Calu3 (cell line): Measurements from ENCODE around the gene SOS1. TPM values are rescaled to one million over a fixed set of nuclear protein-coding genes. Genes with fewer than 3 reads are reported as not detected.

Experiments used
- BruUV-seq: library from RNA; stranded (reverse); fragments of 400-500 nt; replicated peaks from 2 replicates; lab custom pipeline; 2021; lab: Mats Ljungman, UMichigan
- CTCF ChIA-PET: fragments of 300-600 bp; sonication (Branson Sonifier 250); formaldehyde crosslinking; loops from one replicate; lab custom pipeline; 2022; ENCODE audit warnings: antibody characterized with exemption; lab: Charles Lee
- DNase-seq: peaks from one replicate; pipeline ENCODE4 v3.0.0; 2022
- H3K27ac Mint-ChIP-seq: one replicate; pipeline ENCODE4 v1.8.0; 2022; ENCODE audit warnings: mixed read lengths; ENCODE audit not compliant: unreplicated experiment
- H3K27me3 Mint-ChIP-seq: one replicate; pipeline ENCODE4 v1.8.0; 2022; ENCODE audit warnings: mixed read lengths; ENCODE audit not compliant: unreplicated experiment
- H3K36me3 Mint-ChIP-seq: one replicate; pipeline ENCODE4 v1.8.0; 2022; ENCODE audit warnings: mild to moderate bottlenecking, moderate library complexity, mixed read lengths; ENCODE audit not compliant: insufficient read depth, unreplicated experiment
- H3K4me1 Mint-ChIP-seq: one replicate; pipeline ENCODE4 v1.8.0; 2022; ENCODE audit warnings: mild to moderate bottlenecking, low read depth, mixed read lengths; ENCODE audit not compliant: unreplicated experiment
- H3K4me3 Mint-ChIP-seq: one replicate; pipeline ENCODE4 v1.8.0; 2022; ENCODE audit warnings: mild to moderate bottlenecking, low read depth, moderate library complexity, mixed read lengths; ENCODE audit not compliant: unreplicated experiment
- H3K9me3 Mint-ChIP-seq: one replicate; pipeline ENCODE4 v1.8.0; 2022; ENCODE audit warnings: low read depth, mixed read lengths; ENCODE audit not compliant: unreplicated experiment
- intact Hi-C: fragments of 100-400 bp; cut with micrococcal nuclease; formaldehyde crosslinking; loops from one replicate; pipeline ENCODE4 v1.10.0; 2022; ENCODE audit not compliant: unreplicated experiment
- total RNA-seq: library from RNA; stranded (reverse); gene quantifications from 2 replicates; pipeline ENCODE4 v1.2.3, GENCODE V29; 2022
- TF ChIP-seq, protein P1 (sequence below): fragments of 200-600 bp; IDR thresholded peaks from one replicate; pipeline ENCODE4 v1.8.0; 2022; ENCODE audit warnings: antibody characterized with exemption; ENCODE audit not compliant: unreplicated experiment

Gene SOS1
- total RNA-seq, 1 experiment from 2014 or later = 40.0 TPM

GRCh38 chr2:39050109-39050508, 70.7 kb downstream of the SOS1 start:
- H3K27me3 Mint-ChIP-seq = no peaks in the 10 kb centered on the region
- no peaks in the 10 kb centered on the region for H3K4me1 Mint-ChIP-seq
- TF ChIP-seq, protein P1, sequence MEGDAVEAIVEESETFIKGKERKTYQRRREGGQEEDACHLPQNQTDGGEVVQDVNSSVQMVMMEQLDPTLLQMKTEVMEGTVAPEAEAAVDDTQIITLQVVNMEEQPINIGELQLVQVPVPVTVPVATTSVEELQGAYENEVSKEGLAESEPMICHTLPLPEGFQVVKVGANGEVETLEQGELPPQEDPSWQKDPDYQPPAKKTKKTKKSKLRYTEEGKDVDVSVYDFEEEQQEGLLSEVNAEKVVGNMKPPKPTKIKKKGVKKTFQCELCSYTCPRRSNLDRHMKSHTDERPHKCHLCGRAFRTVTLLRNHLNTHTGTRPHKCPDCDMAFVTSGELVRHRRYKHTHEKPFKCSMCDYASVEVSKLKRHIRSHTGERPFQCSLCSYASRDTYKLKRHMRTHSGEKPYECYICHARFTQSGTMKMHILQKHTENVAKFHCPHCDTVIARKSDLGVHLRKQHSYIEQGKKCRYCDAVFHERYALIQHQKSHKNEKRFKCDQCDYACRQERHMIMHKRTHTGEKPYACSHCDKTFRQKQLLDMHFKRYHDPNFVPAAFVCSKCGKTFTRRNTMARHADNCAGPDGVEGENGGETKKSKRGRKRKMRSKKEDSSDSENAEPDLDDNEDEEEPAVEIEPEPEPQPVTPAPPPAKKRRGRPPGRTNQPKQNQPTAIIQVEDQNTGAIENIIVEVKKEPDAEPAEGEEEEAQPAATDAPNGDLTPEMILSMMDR = no peak
- H3K4me3 Mint-ChIP-seq = no peak overlapping the region
- peaks cover 6% of the 10 kb centered on the region for H3K36me3 Mint-ChIP-seq
- H3K9me3 Mint-ChIP-seq = no peaks in the 10 kb centered on the region
- intact Hi-C loops = no loop called here
- no peak overlapping the region for H3K27ac Mint-ChIP-seq
- DNase-seq = no peak
- CTCF ChIA-PET = no interaction called here
- BruUV-seq = no TSS peak

DNA sequence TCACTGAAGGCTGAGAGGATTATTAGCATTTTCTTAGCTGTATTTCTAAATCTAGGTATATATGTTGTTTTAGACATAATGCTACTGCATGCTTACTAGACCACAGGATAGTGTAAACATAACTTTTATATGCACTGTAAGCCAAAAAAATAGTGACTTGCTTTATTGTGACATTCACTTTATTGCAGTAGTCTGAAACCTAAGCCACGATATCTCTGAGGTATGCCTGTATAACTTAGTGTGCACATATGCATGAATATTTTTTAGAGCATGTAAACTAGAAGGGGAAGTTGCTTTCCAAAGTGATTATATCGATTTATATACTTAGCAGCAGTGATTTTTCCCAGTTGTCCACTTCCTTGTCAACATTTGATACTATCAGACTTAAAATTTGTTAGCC, 81.8 kb downstream of the SOS1 start:
- H3K9me3 Mint-ChIP-seq = no peaks in the 10 kb centered on the region
- CTCF ChIA-PET = no interaction called here
- H3K36me3 Mint-ChIP-seq = no peaks in the 10 kb centered on the region
- intact Hi-C loops = no loop called here
- H3K27ac Mint-ChIP-seq = no peak overlapping the region
- no peaks in the 10 kb centered on the region for H3K27me3 Mint-ChIP-seq
- TF ChIP-seq, protein P1 = no peak
- BruUV-seq = no TSS peak
- DNase-seq = no peak
- H3K4me3 Mint-ChIP-seq = no peak overlapping the region
- no peaks in the 10 kb centered on the region for H3K4me1 Mint-ChIP-seq

DNA sequence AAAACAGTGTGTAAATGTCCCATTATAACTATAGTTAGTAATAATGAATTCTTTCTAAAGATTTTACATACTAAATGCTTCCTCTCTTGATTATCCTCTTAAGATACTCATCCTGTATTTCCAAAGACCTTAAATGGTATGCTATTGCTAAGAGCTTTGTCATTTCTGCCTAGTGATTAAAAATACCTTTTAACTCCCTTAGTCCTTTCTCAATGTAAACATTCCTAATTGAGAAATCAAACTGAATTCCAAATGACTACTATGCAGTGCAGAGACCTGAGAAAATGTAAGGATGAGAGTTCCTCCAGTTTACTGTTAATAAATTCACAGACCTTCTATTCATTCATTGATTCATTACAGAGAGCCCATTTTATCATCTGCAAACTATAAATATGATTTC, 86.9 kb downstream of the SOS1 start:
- DNase-seq = no peak
- Mint-ChIP-seq H3K4me1 (no peaks in the 10 kb centered on the region), H3K4me3 (no peak overlapping the region), H3K36me3 (no peaks in the 10 kb centered on the region), H3K9me3 (no peaks in the 10 kb centered on the region), H3K27ac (no peak overlapping the region), H3K27me3 (no peaks in the 10 kb centered on the region)
- intact Hi-C loops = no loop called here
- TF ChIP-seq, protein P1 = no peak
- CTCF ChIA-PET = interaction anchor here (0.6 kb wide), 1 partner anchor 9 kb away, joined by 4 read pairs; no protein-coding TSS in a partner anchor
- BruUV-seq = no TSS peak

GRCh38 chr2:39027421-39027820, 93.4 kb downstream of the SOS1 start:
- no TSS peak for BruUV-seq
- no peak for DNase-seq
- Mint-ChIP-seq H3K27me3 (no peaks in the 10 kb centered on the region), H3K4me1 (no peaks in the 10 kb centered on the region), H3K36me3 (no peaks in the 10 kb centered on the region), H3K4me3 (no peak overlapping the region), H3K9me3 (no peaks in the 10 kb centered on the region), H3K27ac (no peak overlapping the region)
- TF ChIP-seq, protein P1 = no peak
- intact Hi-C loops = no loop called here
- CTCF ChIA-PET = interaction anchor here (0.8 kb wide), 1 partner anchor 21 kb away, joined by 3 read pairs; no protein-coding TSS in a partner anchor
